ENCODE measurements around the gene SMIM24.

DNA sequence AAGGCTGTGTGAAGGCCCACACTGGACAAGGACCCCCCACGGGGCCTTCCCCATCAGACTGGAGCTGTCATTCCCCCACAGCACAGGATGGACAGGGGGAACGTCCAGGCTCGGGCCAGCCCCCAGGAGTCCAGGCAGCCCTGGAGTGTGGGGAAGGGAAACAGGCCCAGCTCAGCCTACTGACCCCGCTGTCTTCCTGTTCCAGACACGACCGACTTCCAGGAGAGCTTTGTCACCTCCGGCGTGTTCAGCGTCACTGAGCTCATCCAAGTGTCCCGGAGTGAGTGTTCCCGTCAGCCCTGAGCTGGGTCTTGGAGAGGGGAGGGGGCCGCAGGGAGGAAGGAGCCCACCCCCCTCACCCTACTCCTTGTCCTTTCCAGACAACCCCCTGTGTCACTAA is 47.0 kb downstream of the SMIM24 start:
- TF ChIP-seq CTCF (IDR thresholded peaks at IDR 0.05) (no peak), EZH2 (IDR thresholded peaks at IDR 0.05; ENCODE audit: borderline replicate concordance, insufficient read depth, low read depth, low read length, poor library complexity, severe bottlenecking) (no peak)

Data from B cell (primary cell).